Fibroblast of the aortic adventitia (primary cell): ENCODE data around the gene PALLD. TPM values are rescaled to one million over a fixed set of nuclear protein-coding genes. Genes with fewer than 3 reads are reported as not detected.

Experiments used
- DNase-seq: peaks from one replicate; pipeline ENCODE4 v3.0.0-alpha.2; 2010; ENCODE audit warnings: low read depth
- H3K4me3 ChIP-seq: 2 replicates; pipeline ENCODE4 v1.5.1; 2011; ENCODE audit warnings: low read depth, mild to moderate bottlenecking, control low read depth, low read length, moderate library complexity
- CTCF ChIP-seq: IDR thresholded peaks from 2 replicates; pipeline ENCODE4 v1.5.1; 2011; ENCODE audit warnings: mild to moderate bottlenecking, low read length, control low read depth, inconsistent platforms; ENCODE audit not compliant: insufficient read depth
- total RNA-seq: library from RNA; depleted of rRNA; stranded (reverse); fragments of >200 nt; gene quantifications from 2 replicates; pipeline ENCODE4 v1.2.3, GENCODE V29; 2012; ENCODE audit warnings: low replicate concordance

PALLD gene
- total RNA-seq, 1 donor, result 52.1 TPM

- DNase-seq, result no peak
- H3K4me3 ChIP-seq, result no peak overlapping the region
- no peak for TF ChIP-seq CTCF
Observed at GRCh38 chr4:168656946-168657473, 160.2 kb downstream of the PALLD start.

- DNase-seq, result no peak
- H3K4me3 ChIP-seq, result no peak overlapping the region
- TF ChIP-seq CTCF, result no peak
Observed at GRCh38 chr4:168658751-168659150, 161.9 kb downstream of the PALLD start.

GRCh38 chr4:168659741-168660465 is 163.1 kb downstream of the PALLD start:
- no peak for TF ChIP-seq CTCF
- DNase-seq, result no peak
- no peak overlapping the region for H3K4me3 ChIP-seq

GRCh38 chr4:168662297-168662984 is 165.6 kb downstream of the PALLD start:
- no peak for DNase-seq
- TF ChIP-seq CTCF, result no peak
- H3K4me3 ChIP-seq, result no peak overlapping the region

- no peak overlapping the region for H3K4me3 ChIP-seq
- TF ChIP-seq CTCF, result no peak
- no peak for DNase-seq
Observed at GRCh38 chr4:168664242-168664891, 167.5 kb downstream of the PALLD start.

GRCh38 chr4:168666531-168666930 is 169.7 kb downstream of the PALLD start:
- no peak for TF ChIP-seq CTCF
- peak; percentile 54 for DNase-seq
- H3K4me3 ChIP-seq, result no peak overlapping the region
